ENCODE results near the gene DLGAP1.

Gene DLGAP1

DNA sequence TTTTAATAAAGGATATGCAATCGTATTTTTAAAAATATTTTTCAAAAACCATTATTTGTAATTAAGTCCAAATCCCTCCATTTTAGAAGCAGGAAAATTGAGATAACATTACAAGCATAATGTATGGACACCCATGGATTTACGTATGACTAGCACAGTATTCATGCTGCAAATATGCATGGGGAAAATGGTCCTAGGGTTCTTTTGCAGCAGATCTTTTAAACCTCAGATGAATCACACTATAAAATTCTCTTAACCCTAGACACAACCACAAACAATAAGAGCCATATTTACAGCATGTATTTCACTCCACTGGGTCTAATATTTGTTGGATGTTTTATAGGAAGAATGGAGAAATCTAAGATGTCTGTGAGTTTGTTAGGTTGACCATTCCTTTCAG is 551.8 kb downstream of the DLGAP1 start:
- Mint-ChIP-seq H3K4me3 (no peak overlapping the region), H3K36me3 (ENCODE audit: low read depth) (no peaks in the 10 kb centered on the region), H3K4me1 (ENCODE audit: low read depth) (no peaks in the 10 kb centered on the region), H3K27ac (no peak overlapping the region), H3K27me3 (ENCODE audit: low read depth) (no peaks in the 10 kb centered on the region), H3K9me3 (no peaks in the 10 kb centered on the region)
- DNase-seq (ENCODE audit: low spot score) = no peak

DNA sequence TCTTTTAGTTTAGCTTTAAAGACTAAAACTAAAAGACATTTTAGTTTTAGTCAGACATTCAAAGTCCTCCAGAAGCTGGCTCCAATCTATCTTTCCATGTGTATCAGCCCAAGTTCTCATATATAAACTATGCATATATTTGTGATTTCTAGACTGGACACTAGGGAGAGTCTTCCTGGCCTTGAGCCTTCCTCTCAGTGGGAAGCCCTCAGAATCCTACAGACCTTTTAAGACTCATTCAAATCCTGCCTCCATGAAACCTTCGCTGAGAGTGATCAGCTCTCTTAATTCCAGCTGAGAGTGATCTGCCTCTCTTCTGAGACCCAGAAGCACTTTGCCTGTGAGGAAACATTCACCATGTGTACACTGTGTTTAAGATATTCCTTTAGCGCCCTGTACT is 552.4 kb downstream of the DLGAP1 start:
- no peak overlapping the region for H3K4me3 Mint-ChIP-seq
- H3K36me3 Mint-ChIP-seq (ENCODE audit: low read depth) = no peaks in the 10 kb centered on the region
- H3K4me1 Mint-ChIP-seq (ENCODE audit: low read depth) = no peaks in the 10 kb centered on the region
- no peaks in the 10 kb centered on the region for H3K27me3 Mint-ChIP-seq (ENCODE audit: low read depth)
- no peaks in the 10 kb centered on the region for H3K9me3 Mint-ChIP-seq
- no peak overlapping the region for H3K27ac Mint-ChIP-seq
- no peak for DNase-seq (ENCODE audit: low spot score)

DNA sequence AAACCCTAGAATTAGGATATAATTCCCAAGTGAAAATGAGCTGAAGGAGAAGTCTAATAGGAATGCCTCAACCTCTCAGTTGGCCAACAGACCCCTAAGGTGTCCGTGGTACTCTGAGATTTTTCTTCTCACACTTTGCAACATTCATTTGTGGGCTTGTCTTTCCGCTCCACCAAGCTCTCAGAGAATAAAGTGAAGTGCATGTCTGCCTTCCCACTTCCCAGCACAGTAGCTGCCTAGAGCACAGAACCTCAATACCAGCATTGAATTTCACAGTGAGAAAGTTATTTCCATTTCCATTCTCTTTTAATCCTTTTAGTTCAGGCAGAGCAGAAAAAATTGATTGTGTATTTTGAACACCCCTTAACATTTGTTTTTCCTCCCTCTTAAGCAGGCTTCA is 553.3 kb downstream of the DLGAP1 start:
- H3K9me3 Mint-ChIP-seq = no peaks in the 10 kb centered on the region

DNA sequence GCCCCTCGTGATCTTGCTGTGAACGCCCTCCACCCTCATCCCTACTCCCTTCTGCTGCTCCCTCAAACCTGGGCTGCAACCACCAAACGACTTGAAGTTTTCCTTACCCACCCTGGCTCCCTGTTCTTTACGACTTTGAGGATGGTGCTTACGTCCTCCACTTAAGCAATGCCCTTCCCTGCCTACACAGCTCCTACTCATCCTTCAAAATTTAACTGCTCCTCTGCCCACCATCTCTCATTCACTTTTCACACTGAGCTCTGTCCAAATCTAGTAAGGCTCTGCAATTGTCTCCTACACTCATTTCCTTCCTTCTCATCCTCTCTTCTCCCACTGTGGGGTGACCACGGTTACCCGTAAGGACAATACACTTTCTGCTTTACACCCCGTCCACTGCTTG is 554.1 kb downstream of the DLGAP1 start:
- no peak for DNase-seq (ENCODE audit: low spot score)
- Mint-ChIP-seq H3K4me3 (no peak overlapping the region), H3K36me3 (ENCODE audit: low read depth) (no peaks in the 10 kb centered on the region), H3K27me3 (ENCODE audit: low read depth) (no peaks in the 10 kb centered on the region), H3K27ac (no peak overlapping the region), H3K9me3 (no peaks in the 10 kb centered on the region), H3K4me1 (ENCODE audit: low read depth) (no peaks in the 10 kb centered on the region)

More for the DNA sequence above, 553.3 kb downstream of the DLGAP1 start:
- Mint-ChIP-seq H3K4me1 (ENCODE audit: low read depth) (no peaks in the 10 kb centered on the region), H3K27ac (no peak overlapping the region), H3K4me3 (no peak overlapping the region), H3K27me3 (ENCODE audit: low read depth) (no peaks in the 10 kb centered on the region), H3K36me3 (ENCODE audit: low read depth) (no peaks in the 10 kb centered on the region)
- DNase-seq (ENCODE audit: low spot score) = no peak

GRCh38 chr18:3900327-3900726 is 554.8 kb downstream of the DLGAP1 start:
- Mint-ChIP-seq H3K27me3 (ENCODE audit: low read depth) (no peaks in the 10 kb centered on the region), H3K4me3 (no peak overlapping the region), H3K36me3 (ENCODE audit: low read depth) (no peaks in the 10 kb centered on the region), H3K27ac (no peak overlapping the region), H3K4me1 (ENCODE audit: low read depth) (no peaks in the 10 kb centered on the region), H3K9me3 (no peaks in the 10 kb centered on the region)
- DNase-seq (ENCODE audit: low spot score) = no peak

DNA sequence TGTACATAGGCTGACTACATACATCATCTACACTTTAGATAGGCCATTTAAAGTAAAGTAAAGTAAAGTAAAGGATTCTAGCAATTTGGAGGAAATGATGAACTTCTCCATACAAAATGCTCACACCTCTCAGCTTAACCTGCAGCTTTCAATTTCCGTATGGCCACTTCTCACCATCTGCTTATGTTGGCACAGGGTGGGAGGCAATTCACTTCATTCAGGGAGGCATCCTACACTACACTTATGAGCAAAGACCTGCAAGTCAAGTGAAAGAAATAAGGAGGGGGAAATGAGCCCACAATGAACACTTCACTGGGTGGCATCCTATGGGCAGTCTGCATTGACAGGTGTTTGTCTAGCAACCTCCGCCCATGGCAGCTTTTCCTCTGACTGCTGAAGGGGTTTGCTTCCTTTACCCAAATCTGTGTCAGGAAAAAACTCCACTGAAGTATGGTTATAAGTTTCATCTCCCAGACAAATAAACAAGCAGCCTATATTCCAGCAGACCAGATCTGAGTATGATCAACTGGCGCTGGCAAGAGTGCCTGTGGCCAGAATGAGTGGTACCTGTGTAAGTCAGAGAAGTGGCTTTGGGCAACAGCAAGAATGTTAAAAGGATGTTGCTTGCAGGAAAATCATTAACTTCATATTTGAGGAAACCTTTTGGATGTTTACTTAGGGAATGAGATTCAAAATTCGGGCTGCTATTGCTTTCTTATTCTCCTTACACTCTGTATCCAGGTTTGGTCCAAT is 556.1 kb downstream of the DLGAP1 start:
- H3K4me1 Mint-ChIP-seq (ENCODE audit: low read depth) = no peaks in the 10 kb centered on the region
- H3K36me3 Mint-ChIP-seq (ENCODE audit: low read depth) = no peaks in the 10 kb centered on the region
- H3K27me3 Mint-ChIP-seq (ENCODE audit: low read depth) = no peaks in the 10 kb centered on the region
- no peak overlapping the region for H3K27ac Mint-ChIP-seq
- H3K9me3 Mint-ChIP-seq = no peaks in the 10 kb centered on the region
- DNase-seq (ENCODE audit: low spot score) = no peak
- H3K4me3 Mint-ChIP-seq = no peak overlapping the region

- H3K9me3 Mint-ChIP-seq = no peaks in the 10 kb centered on the region
- no peak overlapping the region for H3K4me3 Mint-ChIP-seq
- no peaks in the 10 kb centered on the region for H3K36me3 Mint-ChIP-seq (ENCODE audit: low read depth)
- no peak for DNase-seq (ENCODE audit: low spot score)
- no peak overlapping the region for H3K27ac Mint-ChIP-seq
- H3K4me1 Mint-ChIP-seq (ENCODE audit: low read depth) = no peaks in the 10 kb centered on the region
- no peaks in the 10 kb centered on the region for H3K27me3 Mint-ChIP-seq (ENCODE audit: low read depth)
Measured at GRCh38 chr18:3892152-3892551, 563.0 kb downstream of the DLGAP1 start.

GRCh38 chr18:3891245-3891644 is 563.9 kb downstream of the DLGAP1 start:
- no peaks in the 10 kb centered on the region for H3K9me3 Mint-ChIP-seq
- no peaks in the 10 kb centered on the region for H3K36me3 Mint-ChIP-seq (ENCODE audit: low read depth)
- H3K27me3 Mint-ChIP-seq (ENCODE audit: low read depth) = peaks cover 5% of the 10 kb centered on the region
- no peak overlapping the region for H3K27ac Mint-ChIP-seq
- no peak overlapping the region for H3K4me3 Mint-ChIP-seq
- no peaks in the 10 kb centered on the region for H3K4me1 Mint-ChIP-seq (ENCODE audit: low read depth)
- DNase-seq (ENCODE audit: low spot score) = no peak

- H3K9me3 Mint-ChIP-seq = no peaks in the 10 kb centered on the region
- no peaks in the 10 kb centered on the region for H3K36me3 Mint-ChIP-seq (ENCODE audit: low read depth)
- no peak for DNase-seq (ENCODE audit: low spot score)
- H3K4me1 Mint-ChIP-seq (ENCODE audit: low read depth) = no peaks in the 10 kb centered on the region
- no peak overlapping the region for H3K4me3 Mint-ChIP-seq
- H3K27ac Mint-ChIP-seq = no peak overlapping the region
- H3K27me3 Mint-ChIP-seq (ENCODE audit: low read depth) = peaks cover 5% of the 10 kb centered on the region
Measured at GRCh38 chr18:3889803-3890202, 565.3 kb downstream of the DLGAP1 start.

DNA sequence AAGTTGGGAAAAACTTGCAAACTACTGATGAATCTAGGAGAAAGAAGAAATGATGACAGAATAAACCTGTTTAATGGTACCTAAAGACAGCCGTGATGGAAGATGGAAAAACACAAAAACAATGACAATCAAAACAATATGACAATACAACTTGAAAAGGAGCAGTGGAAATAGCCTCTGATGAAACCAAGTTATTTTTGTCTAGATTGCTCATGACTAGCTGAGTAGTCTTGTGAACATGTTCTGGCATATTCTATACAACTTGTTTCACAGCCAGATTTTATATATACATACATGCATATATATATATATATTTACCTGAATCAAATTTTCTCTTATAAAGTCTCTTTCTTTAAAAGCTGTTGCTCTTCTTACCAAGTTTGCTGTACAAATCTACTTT is 566.0 kb downstream of the DLGAP1 start:
- H3K4me3 Mint-ChIP-seq = no peak overlapping the region
- H3K27me3 Mint-ChIP-seq (ENCODE audit: low read depth) = peaks cover 5% of the 10 kb centered on the region
- H3K36me3 Mint-ChIP-seq (ENCODE audit: low read depth) = no peaks in the 10 kb centered on the region
- no peak for DNase-seq (ENCODE audit: low spot score)
- no peak overlapping the region for H3K27ac Mint-ChIP-seq
- no peaks in the 10 kb centered on the region for H3K9me3 Mint-ChIP-seq
- H3K4me1 Mint-ChIP-seq (ENCODE audit: low read depth) = no peaks in the 10 kb centered on the region

DNA sequence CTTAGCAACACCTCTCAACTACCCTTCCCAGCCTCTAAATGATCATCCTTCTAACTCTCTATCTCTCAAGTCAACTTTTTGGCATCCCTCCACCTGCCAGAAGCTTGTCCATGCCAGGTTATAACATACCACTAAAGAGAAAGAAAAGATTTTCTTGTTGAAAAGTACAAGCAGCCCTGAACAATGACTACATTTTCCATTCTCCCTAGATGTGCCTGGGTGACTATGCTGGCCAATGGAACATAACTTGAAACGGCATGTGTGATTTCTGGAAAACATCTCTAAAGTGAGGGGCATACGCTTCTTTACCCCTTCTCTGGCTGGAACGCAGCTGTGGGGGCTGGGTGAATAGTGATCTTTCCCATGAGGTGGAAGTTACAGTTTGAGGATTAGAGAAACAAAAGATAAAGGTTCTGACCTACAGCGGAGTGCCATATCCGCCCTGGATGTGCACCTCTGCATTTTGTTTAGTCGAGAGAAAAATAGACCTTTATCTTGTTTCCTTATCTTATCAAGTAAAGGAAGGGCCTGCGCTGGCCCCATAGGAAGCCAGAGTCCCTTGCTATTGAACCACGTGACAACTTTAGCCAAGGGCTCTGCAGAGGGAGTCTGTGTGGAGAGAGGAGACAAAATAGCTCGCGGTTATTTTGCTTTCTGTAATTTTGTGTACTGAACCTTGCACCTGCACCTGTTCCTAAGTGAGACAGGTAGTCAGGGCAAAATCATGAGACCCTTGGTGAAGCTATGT is 568.4 kb downstream of the DLGAP1 start:
- Mint-ChIP-seq H3K36me3 (ENCODE audit: low read depth) (no peaks in the 10 kb centered on the region), H3K27me3 (ENCODE audit: low read depth) (peaks cover 5% of the 10 kb centered on the region), H3K9me3 (no peaks in the 10 kb centered on the region), H3K27ac (no peak overlapping the region), H3K4me3 (no peak overlapping the region), H3K4me1 (ENCODE audit: low read depth) (no peaks in the 10 kb centered on the region)
- DNase-seq (ENCODE audit: low spot score) = no peak

GRCh38 chr18:3885209-3885792 is 569.8 kb downstream of the DLGAP1 start:
- Mint-ChIP-seq H3K27me3 (ENCODE audit: low read depth) (peaks cover 5% of the 10 kb centered on the region), H3K4me3 (no peak overlapping the region), H3K9me3 (no peaks in the 10 kb centered on the region), H3K4me1 (ENCODE audit: low read depth) (no peaks in the 10 kb centered on the region), H3K27ac (no peak overlapping the region), H3K36me3 (ENCODE audit: low read depth) (no peaks in the 10 kb centered on the region)
- DNase-seq (ENCODE audit: low spot score) = no peak

- DNase-seq (ENCODE audit: low spot score) = no peak
- Mint-ChIP-seq H3K27me3 (ENCODE audit: low read depth) (peaks cover 11% of the 10 kb centered on the region), H3K4me3 (no peak overlapping the region), H3K4me1 (ENCODE audit: low read depth) (no peaks in the 10 kb centered on the region), H3K36me3 (ENCODE audit: low read depth) (no peaks in the 10 kb centered on the region), H3K9me3 (no peaks in the 10 kb centered on the region), H3K27ac (no peak overlapping the region)
Measured at GRCh38 chr18:3879836-3880120, 575.3 kb downstream of the DLGAP1 start.

- no peak for DNase-seq (ENCODE audit: low spot score)
- Mint-ChIP-seq H3K27ac (no peak overlapping the region), H3K36me3 (ENCODE audit: low read depth) (no peaks in the 10 kb centered on the region), H3K4me3 (no peak overlapping the region), H3K9me3 (no peaks in the 10 kb centered on the region), H3K4me1 (ENCODE audit: low read depth) (no peaks in the 10 kb centered on the region), H3K27me3 (ENCODE audit: low read depth) (peaks cover 11% of the 10 kb centered on the region)
Measured at GRCh38 chr18:3879114-3879835, 575.8 kb downstream of the DLGAP1 start.
